GM19395 (cell line): ENCODE results near the gene FRMD8.

Source experiments
- ATAC-seq: cut with Tn5 transposase; IDR thresholded peaks from one replicate; pipeline ENCODE4 v1.9.1; 2021; ENCODE audit warnings: mild to moderate bottlenecking, moderate library complexity; ENCODE audit not compliant: unreplicated experiment

FRMD8 gene, protein sequence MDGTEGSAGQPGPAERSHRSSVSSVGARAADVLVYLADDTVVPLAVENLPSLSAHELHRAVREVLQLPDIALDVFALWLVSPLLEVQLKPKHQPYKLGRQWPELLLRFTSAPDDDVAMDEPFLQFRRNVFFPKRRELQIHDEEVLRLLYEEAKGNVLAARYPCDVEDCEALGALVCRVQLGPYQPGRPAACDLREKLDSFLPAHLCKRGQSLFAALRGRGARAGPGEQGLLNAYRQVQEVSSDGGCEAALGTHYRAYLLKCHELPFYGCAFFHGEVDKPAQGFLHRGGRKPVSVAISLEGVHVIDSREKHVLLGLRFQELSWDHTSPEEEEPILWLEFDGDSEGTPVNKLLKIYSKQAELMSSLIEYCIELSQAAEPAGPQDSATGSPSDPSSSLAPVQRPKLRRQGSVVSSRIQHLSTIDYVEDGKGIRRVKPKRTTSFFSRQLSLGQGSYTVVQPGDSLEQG

DNA sequence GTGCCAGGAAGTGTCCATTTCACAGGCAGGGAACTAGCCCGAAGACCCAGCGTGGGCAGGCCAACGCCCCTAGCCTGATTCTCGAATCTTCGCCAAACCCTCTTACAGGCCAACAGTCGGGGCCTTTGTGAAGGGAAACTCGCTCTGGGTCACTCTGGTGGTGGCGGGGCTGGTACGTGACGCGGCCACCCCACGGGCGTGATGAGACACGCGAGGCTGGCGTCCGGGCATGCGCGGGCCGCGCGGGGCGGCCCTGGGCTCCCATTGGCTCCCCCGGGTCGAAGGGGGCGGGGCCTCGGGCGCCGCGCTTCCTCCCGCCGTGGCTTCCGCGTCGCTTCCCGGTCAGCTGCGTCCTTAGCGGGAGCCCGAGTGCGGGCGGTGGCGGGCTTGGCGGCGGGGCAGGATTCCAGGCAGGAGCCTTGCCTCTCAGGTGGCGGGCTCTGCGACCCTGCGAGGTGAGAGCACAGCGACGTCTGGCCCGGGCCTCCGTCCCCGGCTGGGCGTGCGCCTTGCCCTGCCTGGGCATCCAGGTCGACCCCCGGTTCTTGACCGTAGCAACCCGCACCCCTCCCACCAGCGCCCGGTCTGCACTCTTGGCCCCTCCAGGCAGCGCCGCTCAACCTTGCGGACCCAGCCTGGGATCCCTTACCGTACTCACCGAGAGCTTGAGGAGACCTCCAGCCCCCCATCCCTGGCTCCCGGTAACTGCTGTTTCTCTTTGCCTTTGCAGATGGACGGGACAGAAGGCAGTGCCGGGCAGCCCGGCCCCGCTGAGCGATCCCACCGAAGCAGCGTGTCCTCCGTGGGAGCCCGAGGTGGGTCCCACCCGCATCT is at the start of gene FRMD8:
Gene FRMD8, plus strand, starts transcription at position 331 of the 834 bp plus-strand sequence. Its CDS starts 400 bp downstream, at position 731.
- ATAC-seq = no peak

DNA sequence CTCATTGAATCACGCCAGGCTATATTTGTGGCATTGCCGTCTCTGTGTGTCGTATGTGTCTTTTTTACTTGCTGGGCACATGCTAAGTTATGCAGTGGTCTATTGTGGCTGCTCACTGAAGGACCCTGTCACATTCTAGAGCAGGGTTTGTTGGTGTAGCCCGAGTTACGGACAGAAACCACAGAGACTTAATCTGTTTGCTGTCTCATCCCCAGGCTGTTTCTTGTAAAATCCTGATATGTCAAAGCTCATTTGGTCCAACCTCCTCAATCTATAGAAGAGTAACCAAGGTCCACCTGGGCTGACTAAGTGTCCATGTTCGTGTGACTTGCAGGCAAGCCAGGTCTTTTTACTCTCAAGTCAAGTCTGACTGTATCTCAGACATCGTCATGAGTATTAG is 47.8 kb upstream of the FRMD8 start:
- no peak for ATAC-seq

DNA sequence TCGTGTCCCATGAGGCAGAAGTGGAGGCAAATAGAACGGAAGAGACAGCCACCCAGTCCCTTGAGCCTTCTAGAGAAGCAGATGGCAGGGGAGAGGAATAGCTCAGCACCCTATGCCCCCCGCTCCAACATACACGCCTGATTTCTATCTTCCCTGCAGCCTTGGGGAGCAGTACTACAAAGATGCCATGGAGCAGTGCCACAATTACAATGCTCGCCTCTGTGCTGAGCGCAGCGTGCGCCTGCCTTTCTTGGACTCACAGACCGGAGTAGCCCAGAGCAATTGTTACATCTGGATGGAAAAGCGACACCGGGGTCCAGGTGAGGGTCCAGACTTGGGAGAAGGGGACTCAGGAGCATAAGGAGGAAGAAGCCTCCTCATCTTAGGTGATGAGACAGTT is 46.2 kb upstream of the FRMD8 start:
- no peak for ATAC-seq

GRCh38 chr11:65341856-65342255 is 44.6 kb upstream of the FRMD8 start:
- no peak for ATAC-seq

DNA sequence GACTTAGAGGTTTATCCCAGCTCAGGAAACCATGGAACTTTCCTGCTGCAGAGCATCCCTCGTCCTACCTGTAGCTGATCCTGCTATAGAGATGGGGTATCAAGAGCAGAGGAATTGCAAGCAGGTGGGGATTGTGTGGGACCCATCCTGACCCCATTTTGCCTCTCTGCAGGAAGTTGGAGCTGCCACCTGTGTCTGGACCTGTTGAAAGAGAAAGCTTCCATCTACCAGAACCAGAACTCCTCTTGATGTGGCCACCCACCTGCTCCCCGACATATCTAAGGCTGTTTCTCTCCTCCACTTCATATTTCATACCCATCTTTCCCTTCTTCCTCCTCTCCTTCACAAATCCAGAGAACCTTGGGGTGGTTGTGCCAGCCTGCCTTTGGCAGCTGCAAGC is 34.9 kb upstream of the FRMD8 start:
- ATAC-seq = no peak

DNA sequence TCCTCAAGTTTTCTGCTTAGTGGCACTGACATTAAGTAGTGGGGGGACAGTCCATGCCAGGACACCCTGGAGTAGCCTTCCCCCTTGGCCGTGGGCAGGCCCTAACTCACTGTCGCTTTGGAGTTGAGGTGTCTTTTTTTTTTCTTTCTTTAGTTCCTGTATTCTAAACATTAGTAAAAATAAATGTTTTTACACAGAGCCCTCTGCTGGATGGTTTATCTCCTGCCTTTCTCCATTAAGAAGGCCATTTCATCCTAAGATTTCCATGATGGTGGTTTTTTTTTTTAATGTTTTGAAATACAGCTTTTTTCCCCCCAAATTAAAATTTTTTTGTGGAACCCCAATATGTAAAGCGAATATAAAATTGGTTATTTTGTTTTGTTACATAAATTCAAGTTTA is 33.7 kb upstream of the FRMD8 start:
- no peak for ATAC-seq

GRCh38 chr11:65353376-65353775 is 33.1 kb upstream of the FRMD8 start:
- no peak for ATAC-seq

- no peak for ATAC-seq
These were observed 32.6 kb upstream of the FRMD8 start for GRCh38 chr11:65353900-65354264.

DNA sequence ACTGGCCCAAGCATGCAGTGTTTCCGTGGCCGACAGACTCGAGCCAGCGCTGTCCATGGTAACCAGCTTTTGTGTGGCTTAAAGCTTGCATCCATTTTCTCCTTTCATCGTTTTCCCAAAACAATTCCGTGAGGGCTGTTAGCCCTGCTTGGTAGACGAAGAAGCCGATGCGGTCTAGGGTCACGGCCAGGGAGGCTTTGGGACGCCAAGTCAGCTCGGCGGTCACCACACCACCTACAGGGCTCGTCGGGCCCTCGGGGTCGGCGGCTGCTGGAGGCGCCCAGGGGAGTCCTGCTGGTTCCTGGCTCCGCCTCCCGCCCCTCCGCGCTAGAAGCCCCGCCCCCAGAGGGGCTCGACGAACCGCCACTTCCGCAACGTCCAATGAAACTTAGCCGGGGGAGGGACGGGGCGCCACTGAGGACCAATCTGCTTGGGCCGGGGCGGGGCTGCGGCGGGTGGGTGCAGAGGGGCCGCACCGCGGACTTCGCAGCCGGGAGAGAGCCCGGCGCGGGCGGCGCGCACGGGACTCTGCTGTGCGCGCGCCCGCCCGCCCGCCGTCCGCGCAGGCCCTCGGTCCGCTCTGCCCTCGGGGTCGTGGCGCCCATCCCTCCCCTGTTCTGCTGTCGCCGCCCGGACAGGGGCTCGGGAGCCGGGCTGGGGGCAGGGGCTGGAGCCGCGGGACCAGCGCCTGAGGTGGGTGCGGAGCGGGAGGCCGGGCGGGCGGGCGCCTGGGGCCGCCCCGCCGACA is 32.0 kb upstream of the FRMD8 start, which contains the start of gene TIGD3:
Gene TIGD3, plus strand, starts transcription at position 487 of the 748 bp plus-strand sequence. CDS start 1,058 bp downstream, outside the sequence.
- peak; percentile 87 for ATAC-seq

DNA sequence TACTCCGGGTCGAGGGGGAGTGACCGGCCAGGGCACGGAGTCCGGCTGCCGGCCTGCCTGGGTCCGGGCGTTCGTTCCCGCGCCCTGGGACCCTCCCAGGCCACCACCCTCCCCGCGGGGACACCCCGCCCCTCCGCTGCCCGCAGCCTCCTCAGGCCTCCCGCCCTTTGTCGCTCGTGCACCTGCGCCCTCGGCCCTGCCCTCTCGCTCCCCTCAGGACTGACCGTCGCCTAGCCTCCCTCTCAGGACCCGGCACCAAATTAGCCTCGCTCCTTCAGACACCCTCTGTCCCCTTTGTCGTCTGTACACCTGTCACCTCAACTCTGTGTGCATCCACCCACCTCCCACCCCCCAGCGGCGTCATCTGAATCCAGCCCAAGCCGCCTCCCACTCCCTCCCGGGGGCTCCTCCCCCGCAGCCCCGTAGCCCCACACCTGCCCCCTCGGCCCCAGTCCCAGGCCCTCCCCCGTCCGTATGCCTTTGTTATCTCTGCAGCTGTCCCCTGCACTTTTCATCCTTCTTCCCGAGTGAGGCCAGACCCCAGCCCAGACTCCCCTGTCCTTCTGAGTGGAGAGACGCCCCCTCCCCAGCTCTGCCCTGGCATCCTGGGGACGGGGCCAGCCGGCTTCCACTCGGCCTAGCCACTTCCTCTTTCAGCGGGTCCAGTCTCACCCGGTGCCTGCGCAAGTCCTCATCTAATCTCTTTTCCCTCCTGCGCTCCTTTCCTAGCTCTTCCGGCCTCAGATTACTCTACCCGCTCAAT is 31.2 kb upstream of the FRMD8 start:
- ATAC-seq = peak; percentile 30

DNA sequence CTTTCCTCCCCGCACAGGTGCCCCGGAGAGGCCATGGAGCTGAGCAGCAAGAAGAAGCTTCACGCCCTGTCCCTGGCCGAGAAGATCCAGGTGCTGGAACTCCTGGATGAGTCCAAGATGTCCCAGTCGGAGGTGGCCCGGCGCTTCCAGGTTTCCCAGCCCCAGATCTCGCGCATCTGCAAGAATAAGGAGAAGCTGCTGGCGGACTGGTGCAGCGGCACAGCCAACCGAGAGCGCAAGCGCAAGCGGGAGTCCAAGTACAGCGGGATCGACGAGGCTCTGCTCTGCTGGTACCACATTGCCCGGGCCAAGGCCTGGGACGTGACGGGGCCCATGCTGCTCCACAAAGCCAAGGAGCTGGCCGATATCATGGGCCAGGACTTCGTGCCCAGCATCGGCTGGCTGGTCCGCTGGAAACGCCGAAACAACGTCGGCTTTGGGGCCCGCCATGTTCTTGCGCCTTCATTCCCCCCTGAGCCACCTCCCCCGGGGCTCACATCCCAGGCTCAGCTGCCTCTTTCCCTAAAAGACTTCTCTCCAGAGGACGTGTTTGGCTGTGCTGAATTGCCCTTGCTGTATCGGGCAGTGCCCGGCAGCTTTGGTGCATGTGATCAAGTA is 30.6 kb upstream of the FRMD8 start:
- no peak for ATAC-seq

GRCh38 chr11:65356394-65356972 is 30.0 kb upstream of the FRMD8 start:
- ATAC-seq = no peak

DNA sequence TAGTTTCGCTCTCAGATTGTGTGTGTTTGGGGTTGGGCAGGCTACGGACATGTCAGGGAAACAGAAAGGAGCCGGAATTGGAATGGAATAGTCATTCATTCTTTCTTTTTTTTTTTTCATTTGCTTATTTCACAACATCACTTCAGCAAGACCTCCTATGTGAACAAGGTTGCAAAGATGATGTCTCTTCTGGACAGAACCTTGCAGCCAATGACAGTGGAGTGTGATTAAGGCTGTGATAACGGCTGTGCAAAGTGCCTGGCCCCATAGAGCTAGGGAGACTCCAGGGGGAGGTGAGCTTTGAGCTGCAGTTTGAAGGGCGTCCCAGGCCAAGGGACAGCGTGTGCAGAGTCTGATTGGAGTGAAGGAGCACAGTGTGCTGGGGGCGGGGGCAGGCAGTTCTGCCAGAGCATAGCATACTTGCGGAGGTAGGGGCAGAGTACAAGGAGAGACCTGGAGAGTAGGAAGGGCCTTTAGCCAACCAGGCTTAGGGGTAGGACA is 28.5 kb upstream of the FRMD8 start:
- ATAC-seq = no peak

DNA sequence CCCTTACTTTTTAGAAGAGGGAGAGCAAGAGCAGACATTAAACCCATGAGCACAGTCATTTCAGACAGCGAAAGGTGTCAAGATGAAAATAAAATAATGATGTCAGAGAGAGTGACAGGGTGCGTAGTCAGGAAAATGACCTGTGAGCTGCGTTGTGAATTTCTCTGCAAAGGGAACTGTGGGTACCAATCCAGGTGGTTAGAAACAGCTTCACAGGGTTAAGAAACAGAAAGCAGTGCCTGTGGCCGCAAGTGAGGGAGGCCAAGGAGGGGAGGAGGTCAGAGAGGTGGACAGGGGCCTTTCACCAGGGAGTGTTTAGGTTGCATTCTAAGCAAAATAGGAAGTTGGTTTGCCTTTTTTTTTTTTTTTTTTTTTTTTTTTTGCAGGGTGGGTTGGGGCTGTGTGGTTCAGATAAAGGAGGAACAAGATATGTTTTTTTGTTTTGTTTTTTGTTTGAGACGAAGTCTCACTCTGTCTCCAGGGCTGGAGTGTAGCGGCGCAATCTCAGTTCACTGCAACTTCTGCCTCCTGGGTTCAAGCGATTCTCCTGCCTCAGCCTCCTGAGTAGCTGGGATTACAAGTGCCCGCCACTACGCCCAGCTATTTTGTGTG is 24.0 kb upstream of the FRMD8 start:
- ATAC-seq = no peak

GRCh38 chr11:65362966-65363365 is 23.5 kb upstream of the FRMD8 start:
- ATAC-seq = no peak

GRCh38 chr11:65363770-65364169 is 22.7 kb upstream of the FRMD8 start:
- ATAC-seq = no peak

DNA sequence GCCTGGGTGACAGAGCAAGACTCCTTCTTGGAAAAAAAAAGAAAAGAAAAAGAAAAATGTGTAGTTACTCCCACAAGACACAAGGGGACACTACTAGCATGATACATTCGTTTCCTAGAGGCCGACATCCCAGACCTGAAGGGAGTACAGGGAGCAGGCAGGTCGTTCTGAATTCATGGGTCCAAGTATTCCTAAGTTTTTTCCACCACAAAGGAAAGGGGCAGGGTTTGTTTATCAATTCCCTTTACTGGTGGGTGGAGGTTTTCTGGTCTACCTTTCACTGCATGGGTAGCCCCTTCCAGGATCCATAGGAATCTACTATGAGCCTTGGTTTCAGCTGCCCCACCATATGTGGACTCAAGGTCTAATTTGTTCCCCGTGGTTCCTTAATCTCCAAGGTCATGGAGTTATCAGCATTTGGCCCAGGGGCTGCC is 20.1 kb upstream of the FRMD8 start:
- ATAC-seq = no peak

- ATAC-seq = no peak
These were observed 15.8 kb upstream of the FRMD8 start for GRCh38 chr11:65370659-65371049.
